ENCODE measurements around the gene DUT.

The DUT gene

GRCh38 chr15:48375767-48376166, 44.5 kb downstream of the DUT start:
- Histone ChIP-seq H3K27ac (no peak overlapping the region), H3K4me3 (no peak overlapping the region)
- no peak for TF ChIP-seq CTCF (IDR thresholded peaks at IDR 0.05)
- DNase-seq (ENCODE audit: low spot score), result no peak

- no peak overlapping the region for H3K4me3 ChIP-seq
- TF ChIP-seq CTCF (IDR thresholded peaks at IDR 0.05), result no peak
Observed at GRCh38 chr15:48380198-48380597, 49.0 kb downstream of the DUT start.

GRCh38 chr15:48381861-48382260, 50.6 kb downstream of the DUT start:
- H3K4me3 ChIP-seq, result no peak overlapping the region
- TF ChIP-seq CTCF (IDR thresholded peaks at IDR 0.05), result no peak
- H3K27ac ChIP-seq, result no peak overlapping the region
- no peak for DNase-seq (ENCODE audit: low spot score)

More at GRCh38 chr15:48380198-48380597, 49.0 kb downstream of the DUT start:
- no peak overlapping the region for H3K27ac ChIP-seq
- no peak for DNase-seq (ENCODE audit: low spot score)

GRCh38 chr15:48383031-48383430, 51.8 kb downstream of the DUT start:
- no peak for TF ChIP-seq CTCF (IDR thresholded peaks at IDR 0.05)
- Histone ChIP-seq H3K27ac (no peak overlapping the region), H3K4me3 (no peak overlapping the region)
- no peak for DNase-seq (ENCODE audit: low spot score)

- no peak for DNase-seq (ENCODE audit: low spot score)
- peak overlapping the region in 1 of 2 donors; percentile 17 for H3K27ac ChIP-seq
- TF ChIP-seq CTCF (IDR thresholded peaks at IDR 0.05), result no peak
- H3K4me3 ChIP-seq, result no peak overlapping the region
Observed at GRCh38 chr15:48384616-48385015, 53.4 kb downstream of the DUT start.

GRCh38 chr15:48385031-48385830, 54.0 kb downstream of the DUT start:
- no peak for DNase-seq (ENCODE audit: low spot score)
- no peak for TF ChIP-seq CTCF (IDR thresholded peaks at IDR 0.05)
- no peak overlapping the region for H3K4me3 ChIP-seq
- H3K27ac ChIP-seq, result peak overlapping the region in 1 of 2 donors; percentile 64

Data from coronary artery (tissue), 2 donors.